ENCODE results near the gene CLIP1. TPM values are rescaled to one million over a fixed set of nuclear protein-coding genes. Genes with fewer than 3 reads are reported as not detected.
"Not testable (repeated sequence)": the region's sequence is repeated elsewhere in the genome, so short reads cannot be mapped to it uniquely, and the experiment has no call there.

CLIP1 gene
- total RNA-seq, 1 donor from 2014 or later: 29.2 TPM

- not testable (repeated sequence) for DNase-seq (ENCODE audit: low read depth in 2 of 2)
Measured at GRCh38 chr12:122397981-122398380, 24.5 kb downstream of the CLIP1 start.

- peak; percentile 37 to 89 for DNase-seq (ENCODE audit: low read depth in 2 of 2)
Measured at GRCh38 chr12:122395319-122395718, 27.1 kb downstream of the CLIP1 start.

- DNase-seq (ENCODE audit: low read depth in 2 of 2): no peak
Measured at GRCh38 chr12:122394626-122395194, 27.8 kb downstream of the CLIP1 start.

- no peak for DNase-seq (ENCODE audit: low read depth in 2 of 2)
Measured at GRCh38 chr12:122393817-122394216, 28.7 kb downstream of the CLIP1 start.

GRCh38 chr12:122392411-122392810 is 30.1 kb downstream of the CLIP1 start:
- DNase-seq (ENCODE audit: low read depth in 2 of 2): no peak

GRCh38 chr12:122389677-122390076 is 32.8 kb downstream of the CLIP1 start:
- no peak for DNase-seq (ENCODE audit: low read depth in 2 of 2)

GRCh38 chr12:122387887-122388286 is 34.6 kb downstream of the CLIP1 start:
- DNase-seq (ENCODE audit: low read depth in 2 of 2): no peak

- no peak for DNase-seq (ENCODE audit: low read depth in 2 of 2)
Measured at GRCh38 chr12:122385171-122386016, 37.1 kb downstream of the CLIP1 start.

- no peak for DNase-seq (ENCODE audit: low read depth in 2 of 2)
Measured at GRCh38 chr12:122382919-122383350, 39.5 kb downstream of the CLIP1 start.

- no peak for DNase-seq (ENCODE audit: low read depth in 2 of 2)
Measured at GRCh38 chr12:122381021-122381420, 41.4 kb downstream of the CLIP1 start.

- not testable (repeated sequence) for DNase-seq (ENCODE audit: low read depth in 2 of 2)
Measured at GRCh38 chr12:122376751-122377150, 45.7 kb downstream of the CLIP1 start.

- DNase-seq (ENCODE audit: low read depth in 2 of 2): no peak
Measured at GRCh38 chr12:122374707-122375106, 47.8 kb downstream of the CLIP1 start.

GRCh38 chr12:122371475-122372045 is 50.9 kb downstream of the CLIP1 start:
- DNase-seq (ENCODE audit: low read depth in 2 of 2): peak; percentile 61 to 76

GRCh38 chr12:122368361-122369073 is 54.0 kb downstream of the CLIP1 start:
- DNase-seq (ENCODE audit: low read depth in 2 of 2): peak; percentile 59 to 63

GRCh38 chr12:122367632-122368031 is 54.8 kb downstream of the CLIP1 start:
- DNase-seq (ENCODE audit: low read depth in 2 of 2): not testable (repeated sequence)

GRCh38 chr12:122366685-122367475 is 55.6 kb downstream of the CLIP1 start:
- peak; percentile 91 to 93 for DNase-seq (ENCODE audit: low read depth in 2 of 2)

- peak; percentile 36 to 73 for DNase-seq (ENCODE audit: low read depth in 2 of 2)
Measured at GRCh38 chr12:122365226-122365625, 57.2 kb downstream of the CLIP1 start.

GRCh38 chr12:122363782-122364181 is 58.7 kb downstream of the CLIP1 start:
- no peak for DNase-seq (ENCODE audit: low read depth in 2 of 2)

GRCh38 chr12:122362755-122363154 is 59.7 kb downstream of the CLIP1 start:
- no peak for DNase-seq (ENCODE audit: low read depth in 2 of 2)

- not testable (repeated sequence) for DNase-seq (ENCODE audit: low read depth in 2 of 2)
Measured at GRCh38 chr12:122358403-122358802, 64.1 kb downstream of the CLIP1 start.

GRCh38 chr12:122357536-122357935 is 64.9 kb downstream of the CLIP1 start:
- not testable (repeated sequence) for DNase-seq (ENCODE audit: low read depth in 2 of 2)
